Effector memory CD8-positive, alpha-beta T cell (primary cell): ENCODE results near the gene GEMIN7.

Experiments used
- ATAC-seq: fragments of 150-1000 bp; cut with Tn5 transposase; replicated peaks from 2 replicates; pipeline ENCODE4 v1.10.0; 2021; ENCODE audit warnings: mild to moderate bottlenecking, moderate library complexity
- DNase-seq, 3 experiments: peaks; one replicate each; pipeline ENCODE4 v3.0.0; 2021
- H3K27ac Mint-ChIP-seq, 2 donors: one replicate each; pipeline ENCODE4 v1.8.0; 2022; ENCODE audit warnings: mild to moderate bottlenecking in 2 of 2, mixed read lengths in 2 of 2, moderate library complexity in 2 of 2
- H3K27me3 Mint-ChIP-seq, 2 donors: one replicate each; pipeline ENCODE4 v1.8.0; 2022; ENCODE audit warnings: mixed read lengths in 2 of 2
- H3K36me3 Mint-ChIP-seq: one replicate; pipeline ENCODE4 v1.8.0; 2022; ENCODE audit warnings: mild to moderate bottlenecking, moderate library complexity, mixed read lengths; ENCODE audit not compliant: insufficient read depth
- H3K4me1 Mint-ChIP-seq, 2 donors: one replicate each; pipeline ENCODE4 v1.8.0; 2022; ENCODE audit warnings: low read depth in 2 of 2, mixed read lengths in 2 of 2
- H3K4me3 Mint-ChIP-seq, 2 donors: one replicate each; pipeline ENCODE4 v1.8.0; 2022; ENCODE audit warnings: mild to moderate bottlenecking in 2 of 2, mixed read lengths in 2 of 2, moderate library complexity in 2 of 2
- H3K9me3 Mint-ChIP-seq, 2 donors: one replicate each; pipeline ENCODE4 v1.8.0; 2022; ENCODE audit warnings: mixed read lengths in 2 of 2
- total RNA-seq, 9 experiments: gene quantifications; one replicate each; lab custom pipeline; 2026; lab: John Stamatoyannopoulos, UW

The GEMIN7 gene
- total RNA-seq: 4.3 to 20.1 (median 11.7) reads per million in 9 experiments

- Mint-ChIP-seq H3K9me3 (no peaks in the 10 kb centered on the region), H3K36me3 (peaks cover 30% of the 10 kb centered on the region), H3K4me3 (peak within 1 kb of the TSS; percentile 98 to 99), H3K27ac (peak within 1 kb of the TSS; percentile 93 to 98), H3K4me1 (peaks cover 40 to 44% of the 10 kb centered on the region in 2 donors), H3K27me3 (no peaks in the 10 kb centered on the region)
- ATAC-seq (peak; percentile 59), DNase-seq (peak; percentile 70 to 80 (median 80))
These were observed at the start of gene GEMIN7 for GRCh38 chr19:45079063-45079910. TSS of gene GEMIN7 (plus strand) at chr19:45079260. CDS start at chr19:45090115, 10,855 bp downstream.

GRCh38 chr19:45030825-45031224 is 48.2 kb upstream of the GEMIN7 start:
- Mint-ChIP-seq H3K4me3 (no peak overlapping the region), H3K36me3 (peaks cover 72% of the 10 kb centered on the region), H3K27me3 (no peaks in the 10 kb centered on the region), H3K4me1 (peaks cover 0 to 1% of the 10 kb centered on the region in 2 donors), H3K9me3 (no peaks in the 10 kb centered on the region), H3K27ac (no peak overlapping the region)
- DNase-seq (no peak), ATAC-seq (no peak)

GRCh38 chr19:45032421-45032820 is 46.6 kb upstream of the GEMIN7 start:
- Mint-ChIP-seq H3K4me1 (peaks cover 0 to 1% of the 10 kb centered on the region in 2 donors), H3K36me3 (peaks cover 70% of the 10 kb centered on the region), H3K27ac (peak overlapping the region in 1 of 2 donors; percentile 85), H3K27me3 (no peaks in the 10 kb centered on the region), H3K9me3 (no peaks in the 10 kb centered on the region), H3K4me3 (no peak overlapping the region)
- no peak for DNase-seq
- ATAC-seq: no peak

GRCh38 chr19:45035755-45036154 is 43.3 kb upstream of the GEMIN7 start:
- no peaks in the 10 kb centered on the region for H3K27me3 Mint-ChIP-seq
- ATAC-seq: no peak
- no peak overlapping the region for H3K27ac Mint-ChIP-seq
- no peak overlapping the region for H3K4me3 Mint-ChIP-seq
- H3K4me1 Mint-ChIP-seq: peaks cover 14% of the 10 kb centered on the region in 2 donors
- DNase-seq: no peak
- peaks cover 65% of the 10 kb centered on the region for H3K36me3 Mint-ChIP-seq
- H3K9me3 Mint-ChIP-seq: no peaks in the 10 kb centered on the region

GRCh38 chr19:45037393-45038169 is 41.5 kb upstream of the GEMIN7 start:
- H3K36me3 Mint-ChIP-seq: peaks cover 69% of the 10 kb centered on the region

GRCh38 chr19:45038931-45039893 is 39.8 kb upstream of the GEMIN7 start, which contains the start of gene CLASRP:
TSS of gene CLASRP (plus strand) at chr19:45039045. CDS start at chr19:45040213, 1,168 bp downstream.
- Mint-ChIP-seq H3K27ac (peak within 1 kb of the TSS; percentile 97 to 98), H3K4me3 (peak within 1 kb of the TSS; percentile 93 to 96), H3K36me3 (peaks cover 73% of the 10 kb centered on the region), H3K9me3 (no peaks in the 10 kb centered on the region), H3K4me1 (peaks cover 25% of the 10 kb centered on the region in 2 donors), H3K27me3 (no peaks in the 10 kb centered on the region)
- peak; percentile 84 to 86 (median 85) for DNase-seq
- ATAC-seq: peak; percentile 93

More at GRCh38 chr19:45037393-45038169, 41.5 kb upstream of the GEMIN7 start:
- H3K4me3 Mint-ChIP-seq: peak overlapping the region; percentile 93 to 96
- DNase-seq (no peak), ATAC-seq (no peak)
- H3K27ac Mint-ChIP-seq: peak overlapping the region in 1 of 2 donors; percentile 46
- no peaks in the 10 kb centered on the region for H3K9me3 Mint-ChIP-seq
- H3K27me3 Mint-ChIP-seq: no peaks in the 10 kb centered on the region
- H3K4me1 Mint-ChIP-seq: peaks cover 25 to 26% of the 10 kb centered on the region in 2 donors

GRCh38 chr19:45040059-45040771 is 38.8 kb upstream of the GEMIN7 start:
- DNase-seq: no peak
- ATAC-seq: no peak
- Mint-ChIP-seq H3K4me3 (peak overlapping the region; percentile 93 to 96), H3K36me3 (peaks cover 73% of the 10 kb centered on the region), H3K27me3 (no peaks in the 10 kb centered on the region), H3K9me3 (no peaks in the 10 kb centered on the region), H3K4me1 (peaks cover 25 to 28% of the 10 kb centered on the region in 2 donors), H3K27ac (peak overlapping the region; percentile 97 to 98)

GRCh38 chr19:45041125-45041524 is 37.9 kb upstream of the GEMIN7 start:
- Mint-ChIP-seq H3K27me3 (no peaks in the 10 kb centered on the region), H3K9me3 (no peaks in the 10 kb centered on the region), H3K27ac (peak overlapping the region in 1 of 2 donors; percentile 97), H3K36me3 (peaks cover 70% of the 10 kb centered on the region), H3K4me1 (peaks cover 34% of the 10 kb centered on the region in 2 donors), H3K4me3 (peak overlapping the region; percentile 63 to 93)
- DNase-seq: no peak
- no peak for ATAC-seq

- H3K36me3 Mint-ChIP-seq: peaks cover 51% of the 10 kb centered on the region
- DNase-seq: no peak
- no peaks in the 10 kb centered on the region for H3K9me3 Mint-ChIP-seq
- H3K27ac Mint-ChIP-seq: peak overlapping the region; percentile 19 to 51
- no peaks in the 10 kb centered on the region for H3K27me3 Mint-ChIP-seq
- ATAC-seq: no peak
- no peak overlapping the region for H3K4me3 Mint-ChIP-seq
- peaks cover 41 to 44% of the 10 kb centered on the region in 2 donors for H3K4me1 Mint-ChIP-seq
These were observed 33.2 kb upstream of the GEMIN7 start for GRCh38 chr19:45045671-45046353.

- Mint-ChIP-seq H3K9me3 (no peaks in the 10 kb centered on the region), H3K4me1 (peaks cover 39 to 42% of the 10 kb centered on the region in 2 donors), H3K27me3 (no peaks in the 10 kb centered on the region), H3K36me3 (peaks cover 47% of the 10 kb centered on the region), H3K27ac (peak overlapping the region; percentile 84 to 86), H3K4me3 (no peak overlapping the region)
- no peak for DNase-seq
- ATAC-seq: no peak
These were observed 32.7 kb upstream of the GEMIN7 start for GRCh38 chr19:45046355-45046754.

- H3K36me3 Mint-ChIP-seq: peaks cover 41% of the 10 kb centered on the region
- peaks cover 34 to 38% of the 10 kb centered on the region in 2 donors for H3K4me1 Mint-ChIP-seq
- peak overlapping the region; percentile 84 to 86 for H3K27ac Mint-ChIP-seq
- peak; percentile 45 for ATAC-seq
- no peaks in the 10 kb centered on the region for H3K27me3 Mint-ChIP-seq
- no peaks in the 10 kb centered on the region for H3K9me3 Mint-ChIP-seq
- no peak for DNase-seq
- H3K4me3 Mint-ChIP-seq: no peak overlapping the region
These were observed 31.8 kb upstream of the GEMIN7 start for GRCh38 chr19:45047188-45047797.
